Measurements from ENCODE around the gene NTPCR.
A peak's percentile ranks its signal among the peaks of the same experiment; 100 is the strongest.
"Not testable (repeated sequence)": the region's sequence is repeated elsewhere in the genome, so short reads cannot be mapped to it uniquely, and the experiment has no call there.

NTPCR gene

GRCh38 chr1:232987046-232987773 lies 36.8 kb downstream of the NTPCR start:
- no peak for DNase-seq

GRCh38 chr1:232987774-232988140 lies 37.3 kb downstream of the NTPCR start:
- Mint-ChIP-seq H3K36me3 (ENCODE audit: insufficient read depth) (peaks cover 8% of the 10 kb centered on the region), H3K27ac (no peak overlapping the region), H3K9me3 (no peaks in the 10 kb centered on the region), H3K27me3 (no peaks in the 10 kb centered on the region), H3K4me1 (ENCODE audit: low read depth in 2 of 2) (peaks cover 0 to 4% of the 10 kb centered on the region in 2 donors), H3K4me3 (no peak overlapping the region)
- no peak for ATAC-seq (replicated peaks)
- DNase-seq, result no peak

More at GRCh38 chr1:232987046-232987773, 36.8 kb downstream of the NTPCR start:
- ATAC-seq (replicated peaks), result no peak
- H3K27me3 Mint-ChIP-seq, result no peaks in the 10 kb centered on the region
- H3K9me3 Mint-ChIP-seq, result no peaks in the 10 kb centered on the region
- H3K4me1 Mint-ChIP-seq (ENCODE audit: low read depth in 2 of 2), result peaks cover 2 to 4% of the 10 kb centered on the region in 2 donors
- peak overlapping the region in 1 of 2 donors; percentile 66 for H3K27ac Mint-ChIP-seq
- no peak overlapping the region for H3K4me3 Mint-ChIP-seq
- peaks cover 8% of the 10 kb centered on the region for H3K36me3 Mint-ChIP-seq (ENCODE audit: insufficient read depth)

GRCh38 chr1:232988572-232989040 lies 38.2 kb downstream of the NTPCR start:
- Mint-ChIP-seq H3K4me3 (no peak overlapping the region), H3K36me3 (ENCODE audit: insufficient read depth) (peaks cover 12% of the 10 kb centered on the region), H3K4me1 (ENCODE audit: low read depth in 2 of 2) (peaks cover 0 to 4% of the 10 kb centered on the region in 2 donors), H3K27ac (no peak overlapping the region), H3K27me3 (no peaks in the 10 kb centered on the region), H3K9me3 (no peaks in the 10 kb centered on the region)
- ATAC-seq (replicated peaks) (no peak), DNase-seq (no peak)

- no peak for ATAC-seq (replicated peaks)
- H3K4me3 Mint-ChIP-seq, result no peak overlapping the region
- H3K4me1 Mint-ChIP-seq (ENCODE audit: low read depth in 2 of 2), result peaks cover 0 to 4% of the 10 kb centered on the region in 2 donors
- H3K27me3 Mint-ChIP-seq, result no peaks in the 10 kb centered on the region
- no peaks in the 10 kb centered on the region for H3K9me3 Mint-ChIP-seq
- no peak for DNase-seq
- peak overlapping the region in 1 of 2 donors; percentile 84 for H3K27ac Mint-ChIP-seq
- H3K36me3 Mint-ChIP-seq (ENCODE audit: insufficient read depth), result peaks cover 17% of the 10 kb centered on the region
Measured at GRCh38 chr1:232990176-232991128, 40.0 kb downstream of the NTPCR start.

- Mint-ChIP-seq H3K4me3 (no peak overlapping the region), H3K27me3 (no peaks in the 10 kb centered on the region), H3K9me3 (no peaks in the 10 kb centered on the region), H3K27ac (peak overlapping the region; percentile 78 to 84), H3K36me3 (ENCODE audit: insufficient read depth) (peaks cover 17% of the 10 kb centered on the region), H3K4me1 (ENCODE audit: low read depth in 2 of 2) (peaks cover 0 to 4% of the 10 kb centered on the region in 2 donors)
- ATAC-seq (replicated peaks), result no peak
- no peak for DNase-seq
Measured at GRCh38 chr1:232991238-232991637, 40.8 kb downstream of the NTPCR start.

- ATAC-seq (replicated peaks) (no peak), DNase-seq (no peak)
- Mint-ChIP-seq H3K27ac (peak overlapping the region; percentile 65 to 78), H3K4me1 (ENCODE audit: low read depth in 2 of 2) (peaks cover 0 to 4% of the 10 kb centered on the region in 2 donors), H3K4me3 (no peak overlapping the region), H3K27me3 (no peaks in the 10 kb centered on the region), H3K9me3 (no peaks in the 10 kb centered on the region), H3K36me3 (ENCODE audit: insufficient read depth) (peaks cover 17% of the 10 kb centered on the region)
Measured at GRCh38 chr1:232992227-232992626, 41.8 kb downstream of the NTPCR start.

- no peak overlapping the region for H3K4me3 Mint-ChIP-seq
- H3K36me3 Mint-ChIP-seq (ENCODE audit: insufficient read depth), result peaks cover 22% of the 10 kb centered on the region
- H3K27ac Mint-ChIP-seq, result no peak overlapping the region
- H3K9me3 Mint-ChIP-seq, result no peaks in the 10 kb centered on the region
- peaks cover 0 to 4% of the 10 kb centered on the region in 2 donors for H3K4me1 Mint-ChIP-seq (ENCODE audit: low read depth in 2 of 2)
- H3K27me3 Mint-ChIP-seq, result no peaks in the 10 kb centered on the region
- DNase-seq, result no peak
- ATAC-seq (replicated peaks), result no peak
Measured at GRCh38 chr1:232993555-232993954, 43.1 kb downstream of the NTPCR start.

- DNase-seq (no peak), ATAC-seq (replicated peaks) (no peak)
- Mint-ChIP-seq H3K9me3 (no peaks in the 10 kb centered on the region), H3K4me3 (no peak overlapping the region), H3K27ac (no peak overlapping the region), H3K4me1 (ENCODE audit: low read depth in 2 of 2) (peaks cover 0 to 4% of the 10 kb centered on the region in 2 donors), H3K36me3 (ENCODE audit: insufficient read depth) (peaks cover 36% of the 10 kb centered on the region), H3K27me3 (no peaks in the 10 kb centered on the region)
Measured at GRCh38 chr1:232995189-232995588, 44.8 kb downstream of the NTPCR start.

- Mint-ChIP-seq H3K4me1 (ENCODE audit: low read depth in 2 of 2) (peaks cover 0 to 4% of the 10 kb centered on the region in 2 donors), H3K36me3 (ENCODE audit: insufficient read depth) (peaks cover 42% of the 10 kb centered on the region), H3K27me3 (no peaks in the 10 kb centered on the region), H3K9me3 (no peaks in the 10 kb centered on the region), H3K4me3 (no peak overlapping the region), H3K27ac (no peak overlapping the region)
- no peak for ATAC-seq (replicated peaks)
- no peak for DNase-seq
Measured at GRCh38 chr1:232996143-232996542, 45.7 kb downstream of the NTPCR start.

GRCh38 chr1:232998138-232998537 lies 47.7 kb downstream of the NTPCR start:
- H3K9me3 Mint-ChIP-seq, result no peaks in the 10 kb centered on the region
- H3K4me3 Mint-ChIP-seq, result no peak overlapping the region
- no peaks in the 10 kb centered on the region for H3K27me3 Mint-ChIP-seq
- no peak for DNase-seq
- H3K36me3 Mint-ChIP-seq (ENCODE audit: insufficient read depth), result peaks cover 42% of the 10 kb centered on the region
- ATAC-seq (replicated peaks), result no peak
- H3K27ac Mint-ChIP-seq, result no peak overlapping the region
- H3K4me1 Mint-ChIP-seq (ENCODE audit: low read depth in 2 of 2), result no peaks in the 10 kb centered on the region

GRCh38 chr1:232998646-232999045 lies 48.2 kb downstream of the NTPCR start:
- H3K27me3 Mint-ChIP-seq, result no peaks in the 10 kb centered on the region
- H3K4me1 Mint-ChIP-seq (ENCODE audit: low read depth in 2 of 2), result no peaks in the 10 kb centered on the region
- no peaks in the 10 kb centered on the region for H3K9me3 Mint-ChIP-seq
- DNase-seq, result no peak
- peaks cover 38% of the 10 kb centered on the region for H3K36me3 Mint-ChIP-seq (ENCODE audit: insufficient read depth)
- no peak overlapping the region for H3K27ac Mint-ChIP-seq
- ATAC-seq (replicated peaks), result no peak
- no peak overlapping the region for H3K4me3 Mint-ChIP-seq

- Mint-ChIP-seq H3K4me1 (ENCODE audit: low read depth in 2 of 2) (no peaks in the 10 kb centered on the region), H3K4me3 (no peak overlapping the region), H3K27me3 (no peaks in the 10 kb centered on the region), H3K36me3 (ENCODE audit: insufficient read depth) (peaks cover 35% of the 10 kb centered on the region), H3K27ac (no peak overlapping the region), H3K9me3 (no peaks in the 10 kb centered on the region)
- no peak for ATAC-seq (replicated peaks)
- no peak for DNase-seq
Measured at GRCh38 chr1:232999956-233000625, 49.7 kb downstream of the NTPCR start.

- H3K36me3 Mint-ChIP-seq (ENCODE audit: insufficient read depth), result peaks cover 35% of the 10 kb centered on the region
- H3K4me3 Mint-ChIP-seq; ATAC-seq (replicated peaks); H3K27me3 Mint-ChIP-seq; DNase-seq; H3K9me3 Mint-ChIP-seq; H3K4me1 Mint-ChIP-seq (ENCODE audit: low read depth in 2 of 2); H3K27ac Mint-ChIP-seq: not testable (repeated sequence)
Measured at GRCh38 chr1:233003638-233004037, 53.2 kb downstream of the NTPCR start.

Measured in effector memory CD8-positive, alpha-beta T cell (primary cell).